ENCODE measurements around the gene GCC2. TPM values are rescaled to one million over a fixed set of nuclear protein-coding genes. Genes with fewer than 3 reads are reported as not detected.

Gene GCC2
- total RNA-seq, 3 donors from 2014 or later (not counting 1 experiment from before 2014, with no cell fraction given), result 84.8 to 110 (median 89.6) TPM

DNA sequence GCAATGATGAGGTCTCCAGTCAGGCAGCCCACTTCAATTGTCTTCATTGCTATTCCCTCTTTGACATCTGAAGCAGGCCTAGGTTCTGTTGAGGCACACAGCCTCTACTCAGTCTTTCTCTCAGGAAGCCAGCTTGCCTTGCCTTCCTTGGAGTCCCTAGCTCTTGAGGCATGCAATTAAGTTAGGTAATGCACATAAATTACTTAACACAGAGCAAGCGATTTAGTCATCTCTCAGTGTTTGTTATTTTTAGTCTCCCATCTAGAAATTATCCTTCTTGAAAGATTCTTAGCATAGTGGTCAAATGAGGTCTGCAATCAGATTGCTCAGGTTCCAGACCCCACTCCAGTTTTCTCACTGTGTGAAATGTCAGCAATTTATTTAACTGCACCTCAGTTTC lies 39.2 kb upstream of the GCC2 start:
- H3K27me3 Mint-ChIP-seq (ENCODE audit: low read depth in 2 of 2), result peaks cover 7 to 11% of the 10 kb centered on the region in 2 donors
- H3K4me1 Mint-ChIP-seq, result no peaks in the 10 kb centered on the region
- Histone ChIP-seq H3K27me3 (ENCODE audit: control insufficient read depth, insufficient read depth, low read length) (peaks cover 4% of the 10 kb centered on the region), H3K4me3 (ENCODE audit: low read length) (no peak overlapping the region), H3K27ac (ENCODE audit: low read length) (no peak overlapping the region), H3K9me3 (ENCODE audit: control insufficient read depth, insufficient read depth, low read length) (no peaks in the 10 kb centered on the region), H3K4me1 (ENCODE audit: control insufficient read depth, insufficient read depth, low read length) (no peaks in the 10 kb centered on the region), H3K36me3 (ENCODE audit: control insufficient read depth, insufficient read depth, low read length) (no peaks in the 10 kb centered on the region)
- intact Hi-C loops (cut with micrococcal nuclease), result no loop called here
- H3K36me3 Mint-ChIP-seq, result no peaks in the 10 kb centered on the region
- TF ChIP-seq, protein P1, sequence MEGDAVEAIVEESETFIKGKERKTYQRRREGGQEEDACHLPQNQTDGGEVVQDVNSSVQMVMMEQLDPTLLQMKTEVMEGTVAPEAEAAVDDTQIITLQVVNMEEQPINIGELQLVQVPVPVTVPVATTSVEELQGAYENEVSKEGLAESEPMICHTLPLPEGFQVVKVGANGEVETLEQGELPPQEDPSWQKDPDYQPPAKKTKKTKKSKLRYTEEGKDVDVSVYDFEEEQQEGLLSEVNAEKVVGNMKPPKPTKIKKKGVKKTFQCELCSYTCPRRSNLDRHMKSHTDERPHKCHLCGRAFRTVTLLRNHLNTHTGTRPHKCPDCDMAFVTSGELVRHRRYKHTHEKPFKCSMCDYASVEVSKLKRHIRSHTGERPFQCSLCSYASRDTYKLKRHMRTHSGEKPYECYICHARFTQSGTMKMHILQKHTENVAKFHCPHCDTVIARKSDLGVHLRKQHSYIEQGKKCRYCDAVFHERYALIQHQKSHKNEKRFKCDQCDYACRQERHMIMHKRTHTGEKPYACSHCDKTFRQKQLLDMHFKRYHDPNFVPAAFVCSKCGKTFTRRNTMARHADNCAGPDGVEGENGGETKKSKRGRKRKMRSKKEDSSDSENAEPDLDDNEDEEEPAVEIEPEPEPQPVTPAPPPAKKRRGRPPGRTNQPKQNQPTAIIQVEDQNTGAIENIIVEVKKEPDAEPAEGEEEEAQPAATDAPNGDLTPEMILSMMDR (IDR thresholded peaks at IDR 0.05), result no peak
- H3K27ac Mint-ChIP-seq, result no peak overlapping the region
- H3K4me3 Mint-ChIP-seq, result no peak overlapping the region
- WGBS (ENCODE audit: insufficient coverage), result 100% methylated on average over 1 of the region's 1 CpG
- peaks cover 2% of the 10 kb centered on the region in 2 donors for H3K9me3 Mint-ChIP-seq
- no peak for ATAC-seq
- no peak for DNase-seq

DNA sequence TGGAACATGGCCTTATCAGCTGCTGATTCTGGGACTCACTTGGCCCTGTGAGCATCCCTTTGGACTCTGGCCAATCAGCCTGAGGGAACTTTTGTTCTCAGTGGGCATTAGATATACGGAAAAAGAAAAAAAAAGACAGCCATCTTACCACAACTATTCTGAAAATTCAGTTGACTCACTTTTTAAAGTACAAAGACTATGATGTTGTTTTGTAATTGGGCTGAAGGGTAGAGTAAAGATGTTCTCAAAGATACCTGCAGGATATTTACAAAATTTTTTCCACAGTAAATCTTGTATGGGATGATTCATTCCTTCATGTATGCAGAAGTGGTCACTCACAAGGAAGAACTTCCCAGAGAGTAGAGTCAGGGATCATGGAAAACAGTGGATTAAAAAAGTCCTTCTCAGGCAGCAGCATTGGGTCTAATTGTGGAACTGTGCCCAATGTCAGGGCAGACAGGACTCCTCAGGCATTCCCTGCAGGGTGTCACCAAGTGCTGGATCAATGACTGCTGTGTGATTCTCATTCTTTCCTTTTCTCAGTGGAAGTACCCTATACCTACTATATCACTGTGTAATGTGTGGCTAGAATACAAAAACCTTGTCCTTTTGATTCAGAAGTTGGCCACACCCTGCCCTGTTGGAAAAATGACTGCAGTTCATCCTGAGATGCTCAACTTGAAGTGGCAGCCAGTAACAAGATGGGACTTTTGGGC lies 35.9 kb upstream of the GCC2 start:
- TF ChIP-seq, protein P1 (IDR thresholded peaks at IDR 0.05), result no peak
- H3K4me3 Mint-ChIP-seq, result no peak overlapping the region
- H3K4me1 ChIP-seq (ENCODE audit: control insufficient read depth, insufficient read depth, low read length), result no peaks in the 10 kb centered on the region
- no peak for ATAC-seq
- H3K27ac ChIP-seq (ENCODE audit: low read length), result no peak overlapping the region
- no peak for DNase-seq
- no peaks in the 10 kb centered on the region for H3K36me3 ChIP-seq (ENCODE audit: control insufficient read depth, insufficient read depth, low read length)
- H3K27ac Mint-ChIP-seq, result no peak overlapping the region
- intact Hi-C loops (cut with micrococcal nuclease), result no loop called here
- H3K9me3 Mint-ChIP-seq, result no peaks in the 10 kb centered on the region
- no peaks in the 10 kb centered on the region for H3K9me3 ChIP-seq (ENCODE audit: control insufficient read depth, insufficient read depth, low read length)
- WGBS (ENCODE audit: insufficient coverage), result no CpG with 5 or more reads among the region's 1 CpG
- H3K36me3 Mint-ChIP-seq, result no peaks in the 10 kb centered on the region
- no peaks in the 10 kb centered on the region for H3K4me1 Mint-ChIP-seq
- H3K27me3 ChIP-seq (ENCODE audit: control insufficient read depth, insufficient read depth, low read length), result no peaks in the 10 kb centered on the region
- peaks cover 0 to 8% of the 10 kb centered on the region in 2 donors for H3K27me3 Mint-ChIP-seq (ENCODE audit: low read depth in 2 of 2)
- H3K4me3 ChIP-seq (ENCODE audit: low read length), result no peak overlapping the region

DNA sequence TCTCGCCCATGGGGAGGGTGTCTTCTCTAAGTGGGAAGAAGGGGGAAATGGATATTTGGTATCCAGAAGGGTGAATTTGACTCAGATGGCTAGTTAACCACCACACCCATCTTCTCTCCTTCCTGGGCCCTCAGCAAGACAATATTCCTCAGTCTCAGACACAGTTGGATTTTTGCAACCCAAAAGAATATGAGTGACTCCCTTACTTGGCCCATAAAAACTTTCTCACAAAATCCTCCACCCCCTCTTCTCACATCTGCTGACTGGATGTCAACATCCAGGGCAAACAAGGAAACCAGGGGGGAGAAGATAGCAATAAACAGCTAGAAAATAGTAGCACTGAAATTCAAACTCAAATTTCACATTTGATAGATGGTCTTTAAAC lies 35.3 kb upstream of the GCC2 start:
- Histone ChIP-seq H3K27ac (ENCODE audit: low read length) (no peak overlapping the region), H3K9me3 (ENCODE audit: control insufficient read depth, insufficient read depth, low read length) (no peaks in the 10 kb centered on the region), H3K4me1 (ENCODE audit: control insufficient read depth, insufficient read depth, low read length) (no peaks in the 10 kb centered on the region), H3K4me3 (ENCODE audit: low read length) (no peak overlapping the region), H3K27me3 (ENCODE audit: control insufficient read depth, insufficient read depth, low read length) (no peaks in the 10 kb centered on the region), H3K36me3 (ENCODE audit: control insufficient read depth, insufficient read depth, low read length) (no peaks in the 10 kb centered on the region)
- peaks cover 0 to 8% of the 10 kb centered on the region in 2 donors for H3K27me3 Mint-ChIP-seq (ENCODE audit: low read depth in 2 of 2)
- no peaks in the 10 kb centered on the region for H3K36me3 Mint-ChIP-seq
- H3K4me1 Mint-ChIP-seq, result no peaks in the 10 kb centered on the region
- no peaks in the 10 kb centered on the region for H3K9me3 Mint-ChIP-seq
- intact Hi-C loops (cut with micrococcal nuclease), result no loop called here
- ATAC-seq (no peak), DNase-seq (no peak)
- H3K27ac Mint-ChIP-seq, result no peak overlapping the region
- TF ChIP-seq, protein P1 (IDR thresholded peaks at IDR 0.05), result no peak
- 100% methylated on average over 1 of the region's 1 CpG for WGBS (ENCODE audit: insufficient coverage)
- no peak overlapping the region for H3K4me3 Mint-ChIP-seq
